AG04450 (cell line): ENCODE results near the gene STIM1. TPM values are rescaled to one million over a fixed set of nuclear protein-coding genes. Genes with fewer than 3 reads are reported as not detected.

Source experiments
- CTCF ChIA-PET: fragments of 300-600, 350-600 bp; formaldehyde crosslinking; extraction: SDS; loops from one replicate; lab custom pipeline; 2022; ENCODE audit warnings: antibody characterized with exemption, inconsistent platforms; lab: Charles Lee
- POLR2A ChIA-PET: fragments of 350-600 bp; formaldehyde crosslinking; extraction: SDS; loops from one replicate; lab custom pipeline; 2021; ENCODE audit warnings: antibody characterized with exemption, inconsistent platforms; lab: Yijun Ruan, JAX
- DNase-seq: peaks from one replicate; pipeline ENCODE4 v3.0.0-alpha.2; 2011; ENCODE audit warnings: low read depth, low spot score
- H3K27ac ChIP-seq: one replicate; pipeline ENCODE4 v1.5.1; 2012; ENCODE audit warnings: low read depth, low read length, control low read depth
- H3K27me3 ChIP-seq: one replicate; pipeline ENCODE4 v1.6.0; 2012; ENCODE audit warnings: low read length; ENCODE audit not compliant: control insufficient read depth, insufficient read depth
- H3K4me3 ChIP-seq: 2 replicates; pipeline ENCODE4 v1.5.1; 2011; ENCODE audit warnings: mild to moderate bottlenecking, low read depth, low read length, control low read depth
- H3K9me3 ChIP-seq: 2 replicates; pipeline ENCODE4 v1.5.1; 2012; ENCODE audit warnings: low read length; ENCODE audit not compliant: control insufficient read depth, insufficient read depth
- CTCF ChIP-seq: IDR thresholded peaks from 2 replicates; pipeline ENCODE4 v1.5.1; 2011; ENCODE audit warnings: low read depth, low read length, control low read depth, inconsistent platforms
- polyA plus RNA-seq: library from polyadenylated mRNA; depleted of rRNA; stranded (reverse); fragments of >200 nt; gene quantifications from 2 replicates; pipeline ENCODE4 v1.2.3, GENCODE V29; 2011; rRNA removed
- small RNA-seq: library from RNA; depleted of rRNA; stranded (forward); fragments of <200 nt; gene quantifications from one replicate; pipeline ENCODE3, GENCODE V24; 2012; ENCODE audit warnings: low read depth; ENCODE audit not compliant: insufficient read length

The STIM1 gene
- polyA plus RNA-seq, 1 experiment, result 23.4 TPM

GRCh38 chr11:4134806-4135205 is 279.3 kb downstream of the STIM1 start:
- no peaks in the 10 kb centered on the region for H3K27me3 ChIP-seq
- no peak for TF ChIP-seq CTCF
- ChIA-PET CTCF (no interaction called here), POLR2A (no interaction called here)
- no peak overlapping the region for H3K27ac ChIP-seq
- H3K4me3 ChIP-seq, result no peak overlapping the region
- H3K9me3 ChIP-seq, result no peaks in the 10 kb centered on the region; the same call in 1 of the 2 replicates
- DNase-seq, result peak; percentile 6

GRCh38 chr11:4138497-4138896 is 283.0 kb downstream of the STIM1 start:
- Histone ChIP-seq H3K27ac (no peak overlapping the region), H3K9me3 (no peaks in the 10 kb centered on the region; the same call in 1 of the 2 replicates), H3K27me3 (no peaks in the 10 kb centered on the region), H3K4me3 (no peak overlapping the region)
- ChIA-PET POLR2A (no interaction called here), CTCF (no interaction called here)
- no peak for TF ChIP-seq CTCF
- DNase-seq, result no peak

GRCh38 chr11:4140067-4140636 is 284.7 kb downstream of the STIM1 start:
- Histone ChIP-seq H3K4me3 (no peak overlapping the region), H3K27ac (no peak overlapping the region), H3K27me3 (no peaks in the 10 kb centered on the region), H3K9me3 (no peaks in the 10 kb centered on the region; the same call in 1 of the 2 replicates)
- ChIA-PET POLR2A (no interaction called here), CTCF (no interaction called here)
- no peak for DNase-seq
- no peak for TF ChIP-seq CTCF

Small RNA genes lying within 50 kb of the gene (small RNA-seq; reads per million reads assigned to genes)
- gene AC087441.2 (not detected), gene RF00409 (not detected), gene RPS29P20 (not detected)

Other genes starting within 250 kb of the STIM1 start
- 0.22 and 0.35 TPM in 2 replicates for gene ART5, start 213.7 kb upstream of the STIM1 start, polyA plus RNA-seq
- gene ART1, start 210.5 kb upstream of the STIM1 start, polyA plus RNA-seq, result not detected in 2 replicates
- 0.25 and 0.41 TPM in 2 replicates for gene CHRNA10, start 184.3 kb upstream of the STIM1 start, polyA plus RNA-seq
- 90.7 and 101 TPM in 2 replicates for gene NUP98, start 58.1 kb upstream of the STIM1 start, polyA plus RNA-seq
- gene PGAP2, start 47.1 kb upstream of the STIM1 start, polyA plus RNA-seq, result 20.8 and 26.3 TPM in 2 replicates
- 40.3 and 64.6 TPM in 2 replicates for gene RHOG, start 14.7 kb upstream of the STIM1 start, polyA plus RNA-seq
- 56.4 and 57.4 TPM in 2 replicates for gene RRM1, start 239.1 kb downstream of the STIM1 start, polyA plus RNA-seq